GM12892 (cell line): ENCODE measurements around the gene SNX30.

Source experiments
- DNase-seq: peaks from one replicate; pipeline ENCODE4 v3.0.0; 2011; ENCODE audit not compliant: insufficient read length
- FAIRE-seq: peaks from 2 replicates; lab custom pipeline; 2011; peaks lifted over from hg19 to GRCh38; lab: Jason Lieb, UNC
- POLR2A ChIP-seq: IDR thresholded peaks from 2 replicates; pipeline ENCODE4 v1.6.1; 2011; ENCODE audit warnings: low read depth, low read length, control low read depth
- POLR2AphosphoS5 ChIP-seq: IDR thresholded peaks from 2 replicates; pipeline ENCODE4 v1.6.1; 2011; ENCODE audit warnings: low read depth, low read length, control low read depth
- TAF1 ChIP-seq: IDR thresholded peaks from 2 replicates; pipeline ENCODE4 v1.6.1; 2011; ENCODE audit warnings: low read depth, mild to moderate bottlenecking, control low read depth, low read length, borderline replicate concordance

SNX30 gene

GRCh38 chr9:112819635-112820496, 69.3 kb downstream of the SNX30 start:
- DNase-seq (no peak), FAIRE-seq (no peak)
- TF ChIP-seq TAF1 (no peak), POLR2A (no peak), POLR2AphosphoS5 (no peak)

- TF ChIP-seq POLR2A, result no peak
- no peak for TF ChIP-seq TAF1
- no peak for TF ChIP-seq POLR2AphosphoS5
- no peak for DNase-seq
- no peak for FAIRE-seq
Observed at GRCh38 chr9:112820881-112821280, 70.3 kb downstream of the SNX30 start.

GRCh38 chr9:112822618-112823017, 72.1 kb downstream of the SNX30 start:
- DNase-seq, result no peak
- FAIRE-seq, result no peak
- TF ChIP-seq POLR2AphosphoS5 (no peak), POLR2A (no peak), TAF1 (no peak)

GRCh38 chr9:112823257-112823656, 72.7 kb downstream of the SNX30 start:
- no peak for DNase-seq
- no peak for TF ChIP-seq POLR2A
- TF ChIP-seq TAF1, result no peak
- no peak for TF ChIP-seq POLR2AphosphoS5
- no peak for FAIRE-seq

- TF ChIP-seq POLR2AphosphoS5 (no peak), POLR2A (no peak), TAF1 (no peak)
- DNase-seq (no peak), FAIRE-seq (no peak)
Observed at GRCh38 chr9:112831281-112831851, 80.8 kb downstream of the SNX30 start.

- no peak for FAIRE-seq
- no peak for DNase-seq
- no peak for TF ChIP-seq POLR2A
- no peak for TF ChIP-seq TAF1
- no peak for TF ChIP-seq POLR2AphosphoS5
Observed at GRCh38 chr9:112831969-112832368, 81.4 kb downstream of the SNX30 start.

GRCh38 chr9:112833081-112833480, 82.5 kb downstream of the SNX30 start:
- no peak for DNase-seq
- FAIRE-seq, result no peak
- no peak for TF ChIP-seq POLR2A

- TF ChIP-seq POLR2AphosphoS5, result no peak
- TF ChIP-seq POLR2A, result no peak
- no peak for TF ChIP-seq TAF1
- FAIRE-seq (no peak), DNase-seq (no peak)
Observed at GRCh38 chr9:112836394-112836793, 85.8 kb downstream of the SNX30 start.

GRCh38 chr9:112838342-112838741, 87.8 kb downstream of the SNX30 start:
- no peak for DNase-seq
- no peak for FAIRE-seq
- no peak for TF ChIP-seq TAF1
- no peak for TF ChIP-seq POLR2AphosphoS5
- TF ChIP-seq POLR2A, result no peak

GRCh38 chr9:112839331-112839730, 88.8 kb downstream of the SNX30 start:
- FAIRE-seq (no peak), DNase-seq (no peak)
- TF ChIP-seq POLR2A, result no peak
- no peak for TF ChIP-seq POLR2AphosphoS5
- no peak for TF ChIP-seq TAF1

- FAIRE-seq (no peak), DNase-seq (no peak)
- TF ChIP-seq TAF1, result no peak
- TF ChIP-seq POLR2AphosphoS5, result no peak
- no peak for TF ChIP-seq POLR2A
Observed at GRCh38 chr9:112841261-112841660, 90.7 kb downstream of the SNX30 start.

- DNase-seq, result no peak
- no peak for FAIRE-seq
- TF ChIP-seq POLR2AphosphoS5 (no peak), POLR2A (no peak), TAF1 (no peak)
Observed at GRCh38 chr9:112842555-112842954, 92.0 kb downstream of the SNX30 start.
